Gastrocnemius medialis (tissue), 4 donors: ENCODE data around the gene KRTAP9-6.

Experiments
- CTCF ChIP-seq, 5 experiments: fragments of 450-650 bp in 3 of 5; fragments of 200-600 bp in 2 of 5; sonication (generic) in 2 of 5; IDR thresholded peaks in 4 of 5; conservative IDR thresholded peaks in 1 of 5; 1 replicate in 4 of 5; 2 replicates in 1 of 5; pipeline ENCODE4 v1.5.1; 2016 to 2019; ENCODE audit warnings: antibody characterized with exemption in 5 of 5, mild to moderate bottlenecking in 3 of 5, moderate library complexity in 3 of 5
- POLR2A ChIP-seq, 2 donors: fragments of 450-650 bp; IDR thresholded peaks; one replicate each; pipeline ENCODE4 v1.6.1; 2017; ENCODE audit warnings: antibody characterized with exemption in 2 of 2, mild to moderate bottlenecking in 2 of 2, moderate library complexity in 2 of 2

- TF ChIP-seq CTCF (IDR thresholded peaks at IDR 0.05 in 4 of 5, conservative IDR thresholded peaks at IDR 0.05 in 1 of 5) (no peak), POLR2A (IDR thresholded peaks at IDR 0.05) (no peak)
Measured at GRCh38 chr17:41287050-41287449, 21.9 kb downstream of the KRTAP9-6 start.
